Activated T-helper 9 cell treated with anti-CD3 and anti-CD28 coated beads, Interleukin-2, amount 50 U/mL, for 16 hours (primary cell): Measurements from ENCODE around the gene ZNF490.
"Not testable (repeated sequence)": the region's sequence is repeated elsewhere in the genome, so short reads cannot be mapped to it uniquely, and the experiment has no call there.

Experiments used
- DNase-seq: peaks from one replicate; pipeline ENCODE4 v3.0.0-alpha.2; 2020; ENCODE audit warnings: low read depth

ZNF490 gene

GRCh38 chr19:12610540-12611360 lies at the start of gene ZNF490, which contains the start of gene ZNF791:
Gene ZNF490, minus strand, starts transcription at chr19:12610813. Its CDS starts 133 bp downstream, at chr19:12610680.
Gene ZNF791, plus strand, starts transcription at chr19:12610920. Its CDS starts 160 bp downstream, at chr19:12611080.
- peak; percentile 91 for DNase-seq

- no peak for DNase-seq
Observed at GRCh38 chr19:12657966-12658365, 47.4 kb upstream of the ZNF490 start.

DNA sequence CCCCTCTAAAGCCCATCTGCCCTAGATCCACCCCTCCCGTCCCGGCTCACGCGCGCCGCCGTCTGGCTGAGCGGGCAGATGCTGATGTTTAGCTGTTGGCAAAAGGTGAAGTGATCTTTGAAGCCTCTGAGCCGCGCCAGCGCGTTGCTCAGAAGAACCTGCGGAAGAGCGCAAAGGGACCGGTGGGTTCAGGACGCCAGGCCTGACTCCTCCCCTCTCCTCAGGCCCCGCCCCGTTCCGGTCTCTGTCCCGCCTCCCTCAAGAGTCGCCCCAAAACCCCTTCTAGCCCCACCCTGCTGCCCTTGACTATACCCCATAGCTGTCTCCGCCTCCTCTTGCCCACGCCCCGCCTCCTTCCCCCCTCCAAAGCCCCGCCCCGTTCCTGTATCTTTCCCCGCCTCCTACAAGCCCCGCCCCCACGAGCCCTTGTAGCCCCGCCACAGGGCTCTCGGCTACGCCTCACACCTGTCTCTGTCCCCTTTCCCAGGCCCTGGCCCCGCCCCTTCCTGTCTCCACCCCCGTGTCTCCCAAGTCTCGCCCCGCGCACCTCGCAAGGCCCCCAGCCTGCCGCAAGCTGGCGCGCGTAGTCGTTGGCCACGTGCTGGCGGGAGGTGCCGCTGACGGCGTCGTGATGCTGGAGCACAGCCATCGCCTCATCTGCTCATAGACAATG lies 46.4 kb upstream of the ZNF490 start:
- DNase-seq = no peak

GRCh38 chr19:12655546-12655945 lies 44.9 kb upstream of the ZNF490 start:
- no peak for DNase-seq

DNA sequence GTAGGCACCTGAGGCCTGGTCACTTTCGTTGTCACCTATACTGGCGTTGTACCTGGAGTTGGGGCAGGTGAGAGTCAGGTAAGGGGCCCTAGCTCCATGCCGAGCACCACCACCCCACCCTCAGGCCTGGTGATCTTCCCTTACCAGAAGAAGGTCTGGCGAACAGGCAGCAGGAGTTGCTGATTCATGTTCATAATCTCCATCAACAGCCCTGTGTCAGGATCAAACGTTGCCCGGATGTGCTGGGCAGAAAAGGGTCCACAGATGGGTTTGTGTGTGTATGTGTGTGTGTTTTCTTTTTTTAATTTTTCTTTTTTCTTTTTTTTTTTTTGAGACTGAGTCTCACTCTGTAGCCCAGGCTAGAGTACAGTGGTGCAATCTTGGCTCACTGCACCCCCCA lies 41.6 kb upstream of the ZNF490 start:
- no peak for DNase-seq

DNA sequence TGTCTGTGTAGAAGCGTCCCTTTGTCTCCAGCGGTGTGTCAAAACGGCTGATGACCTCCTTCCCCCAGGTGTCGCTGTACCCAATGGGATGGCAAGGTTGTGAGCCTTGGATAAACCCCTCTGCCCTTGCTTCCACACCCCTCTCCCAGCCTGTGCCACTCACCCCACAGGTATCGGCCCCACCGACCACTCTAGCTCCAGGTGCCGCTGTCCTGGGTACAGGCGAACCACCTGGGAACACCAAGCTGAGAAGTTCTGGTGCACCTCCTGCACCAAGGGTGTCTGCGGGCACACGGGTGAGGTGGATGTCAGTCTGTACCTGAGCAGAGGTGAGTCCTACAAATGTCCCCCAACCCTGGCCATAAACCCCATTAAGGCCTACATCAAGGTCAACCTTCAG lies 39.3 kb upstream of the ZNF490 start:
- DNase-seq = no peak

GRCh38 chr19:12648088-12648487 lies 37.5 kb upstream of the ZNF490 start:
- DNase-seq = no peak

- DNase-seq = no peak
Observed at GRCh38 chr19:12647490-12648071, 37.0 kb upstream of the ZNF490 start.

GRCh38 chr19:12647047-12647446 lies 36.4 kb upstream of the ZNF490 start:
- DNase-seq = no peak

- no peak for DNase-seq
Observed at GRCh38 chr19:12646551-12646950, 35.9 kb upstream of the ZNF490 start.

DNA sequence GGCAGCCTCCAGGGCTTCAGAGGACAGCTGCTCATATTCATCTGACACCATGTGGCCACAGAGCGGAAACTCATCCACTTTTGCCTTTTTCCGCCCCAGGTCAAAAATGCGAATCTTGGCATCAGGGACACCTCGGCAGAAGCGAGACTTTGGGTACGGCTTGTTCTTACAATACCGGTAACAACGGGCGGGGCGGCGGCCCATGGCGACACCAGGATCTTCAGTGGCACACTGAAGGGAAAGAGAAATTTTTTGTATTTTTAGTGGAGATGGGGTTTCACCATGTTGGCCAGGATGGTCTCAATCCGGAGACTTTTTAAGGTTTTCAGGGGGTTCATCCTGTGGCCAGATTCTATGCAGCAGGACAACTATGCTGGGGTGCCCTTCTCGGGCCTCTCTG lies 33.1 kb upstream of the ZNF490 start:
- DNase-seq = not testable (repeated sequence)

DNA sequence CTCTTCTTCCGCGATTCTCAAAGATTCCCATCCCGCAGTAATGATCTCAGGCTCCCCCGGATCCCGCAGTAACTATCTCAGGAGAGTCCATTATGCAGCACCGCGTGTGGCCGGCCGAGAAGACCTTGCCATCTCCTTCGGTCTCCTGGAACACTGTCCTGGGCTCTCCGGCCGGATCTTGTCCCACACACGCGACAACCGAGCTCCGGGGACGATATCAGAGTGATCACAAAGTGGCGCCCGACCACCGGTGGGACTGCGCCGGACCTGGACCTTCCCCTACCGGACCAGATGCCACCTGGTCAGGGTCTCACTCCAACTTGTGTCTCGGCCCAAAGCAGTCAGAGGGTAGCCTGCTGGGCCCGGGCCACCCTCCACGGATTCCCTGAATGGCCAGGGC lies 31.9 kb upstream of the ZNF490 start:
- DNase-seq = no peak

DNA sequence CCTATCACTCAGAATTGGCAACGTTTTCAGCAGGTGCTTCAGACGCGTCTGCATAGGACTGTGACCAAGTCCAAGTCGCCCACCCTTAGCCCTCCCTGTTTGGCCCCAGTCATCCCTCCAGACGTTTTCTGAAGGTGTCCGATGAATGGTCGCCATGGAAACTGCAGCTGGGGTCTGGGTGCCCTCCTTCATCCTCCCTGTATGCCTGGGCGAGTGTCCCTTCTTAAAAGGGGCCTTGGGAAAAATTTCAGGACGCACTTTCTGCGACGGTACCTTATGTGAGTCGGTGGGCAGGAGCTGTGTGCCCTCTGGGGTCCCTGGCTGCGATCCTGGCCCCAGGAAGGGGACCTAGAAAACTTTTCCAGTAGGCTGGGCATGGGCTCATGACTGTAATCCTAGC lies 30.8 kb upstream of the ZNF490 start:
- no peak for DNase-seq

- peak; percentile 79 for DNase-seq
Observed at GRCh38 chr19:12639901-12640613, 29.4 kb upstream of the ZNF490 start.

DNA sequence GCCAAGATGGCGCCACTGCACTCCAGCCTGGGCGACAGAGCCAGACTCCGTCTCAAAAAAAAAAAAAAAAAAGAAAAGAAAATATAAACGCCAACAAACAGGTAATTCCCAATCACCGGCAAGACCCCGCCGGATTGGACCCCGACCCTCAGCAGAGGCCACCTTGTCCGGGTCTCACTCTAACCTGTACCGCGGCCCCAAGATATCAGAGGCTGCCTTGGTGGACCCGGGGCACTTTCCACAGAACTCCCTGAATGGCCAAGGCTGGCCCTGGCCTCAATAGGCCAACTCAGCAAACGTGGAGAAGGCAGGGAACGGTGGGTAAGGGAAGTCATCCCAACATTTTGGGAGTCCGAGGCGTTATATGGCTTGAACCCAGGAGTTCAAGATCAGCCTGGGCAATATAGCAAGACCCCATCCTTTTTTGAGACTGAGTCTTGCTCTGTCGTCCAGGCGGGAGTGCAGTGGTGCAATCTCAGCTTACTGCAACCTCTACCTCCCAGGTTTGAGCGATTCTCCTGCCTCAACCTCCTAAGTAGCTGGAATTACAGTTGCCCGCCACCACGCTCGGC lies 28.1 kb upstream of the ZNF490 start:
- DNase-seq = no peak

GRCh38 chr19:12636631-12637030 lies 26.0 kb upstream of the ZNF490 start:
- DNase-seq = no peak

DNA sequence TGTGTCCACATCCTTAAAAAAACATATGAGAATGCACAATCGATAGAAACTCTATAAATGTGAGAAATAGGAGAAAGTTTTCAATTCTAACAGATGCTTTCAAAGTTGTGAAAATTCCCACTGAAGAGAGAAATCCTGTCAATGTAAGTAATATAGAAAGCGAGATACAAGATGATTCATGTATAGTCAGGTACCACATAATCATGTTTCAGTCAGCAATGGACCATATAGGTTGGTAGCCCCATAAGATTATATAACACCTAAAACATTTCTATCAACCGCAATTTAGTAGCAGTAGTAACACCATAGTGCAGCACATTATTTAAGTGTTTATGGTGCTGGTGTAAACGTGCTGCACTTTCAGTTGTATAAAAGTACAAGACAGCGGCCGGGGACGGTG lies 18.6 kb upstream of the ZNF490 start:
- no peak for DNase-seq

- DNase-seq = no peak
Observed at GRCh38 chr19:12628040-12629022, 17.7 kb upstream of the ZNF490 start.

DNA sequence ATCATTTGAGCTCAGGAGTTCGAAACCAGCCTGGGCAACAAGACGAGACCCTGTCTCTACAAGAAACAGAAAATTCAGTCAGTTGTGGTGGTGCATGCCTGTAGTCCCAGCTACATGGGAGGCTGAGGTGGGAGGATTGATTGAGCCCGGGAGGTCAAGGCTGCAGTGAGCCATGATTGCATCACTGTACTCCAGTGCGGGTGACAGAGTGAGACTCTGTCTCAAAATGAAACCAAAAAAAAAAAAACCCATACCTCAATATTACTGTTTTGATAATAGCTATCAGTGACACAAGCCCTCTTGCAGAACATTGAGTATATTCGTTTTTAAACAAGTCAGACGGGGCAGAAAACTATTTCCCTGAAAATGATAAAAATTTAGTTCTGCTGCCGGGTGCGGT lies 16.3 kb upstream of the ZNF490 start:
- DNase-seq = no peak

DNA sequence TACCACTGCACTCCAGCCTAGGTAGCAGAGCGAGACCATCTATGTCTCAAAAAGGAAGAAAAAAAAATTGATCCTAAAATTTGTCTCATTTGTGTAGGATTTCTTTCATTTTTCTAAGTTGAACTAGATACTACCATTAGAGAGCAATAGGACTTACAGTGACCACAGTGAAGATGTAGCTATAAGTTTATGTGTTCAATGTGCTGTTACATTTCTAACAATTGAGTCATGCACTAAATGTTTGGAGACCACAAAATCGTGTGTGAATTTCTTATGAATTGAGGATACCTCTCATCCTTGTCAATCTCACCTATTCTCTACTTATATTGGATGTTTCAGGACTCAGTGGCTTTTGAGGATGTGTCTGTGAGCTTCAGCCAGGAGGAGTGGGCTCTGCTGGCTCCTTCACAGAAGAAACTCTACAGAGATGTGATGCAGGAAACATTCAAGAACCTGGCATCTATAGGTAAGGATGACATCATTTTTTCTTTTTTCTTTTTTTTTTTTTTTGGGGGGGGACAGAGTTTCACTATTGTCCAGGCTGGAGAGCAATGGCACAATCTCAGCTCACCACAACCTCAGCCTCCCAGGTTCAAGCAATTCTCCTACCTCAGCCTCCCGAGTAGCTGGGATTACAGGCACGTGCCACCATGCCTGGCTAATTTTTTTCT lies 12.9 kb upstream of the ZNF490 start:
- DNase-seq = no peak
